ENCODE data around the gene CD80. TPM values are rescaled to one million over a fixed set of nuclear protein-coding genes. Genes with fewer than 3 reads are reported as not detected.

CD80 gene
- total and polyA plus RNA-seq, 9 of the 15 experiments (the other 6 are each of a cell fraction or from before 2014, with no cell fraction given): 3.0 to 8.2 (median 5.7) TPM

DNA sequence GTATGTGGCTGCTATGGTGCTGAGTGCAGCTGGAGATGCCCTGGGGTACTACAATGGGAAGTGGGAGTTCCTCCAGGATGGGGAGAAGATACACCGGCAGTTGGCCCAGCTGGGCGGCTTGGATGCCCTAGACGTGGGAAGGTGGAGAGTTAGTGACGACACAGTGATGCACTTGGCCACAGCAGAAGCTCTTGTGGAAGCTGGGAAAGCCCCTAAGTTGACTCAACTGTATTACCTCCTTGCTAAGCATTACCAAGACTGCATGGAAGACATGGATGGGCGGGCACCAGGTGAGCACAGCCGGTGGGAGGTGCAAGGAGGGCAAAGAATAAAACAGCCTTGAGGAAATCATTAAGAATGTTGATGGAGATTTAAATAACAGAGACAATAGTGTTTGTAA, 22.8 kb upstream of the CD80 start:
- DNase-seq (ENCODE audit: extremely low read depth in 1 of 4, low spot score in 3 of 4): no peak
- Histone ChIP-seq H3K4me1 (replicated peaks in 1 of 2; ENCODE audit: control insufficient read depth in 2 of 2, insufficient read depth in 2 of 2, low read length in 2 of 2) (peaks cover 3 to 8% of the 10 kb centered on the region in 2 experiments; a peak in 3 of 5 replicates), H3K4me3 (no peak overlapping the region), H3K9me3 (replicated peaks; ENCODE audit: control insufficient read depth, insufficient read depth, low read depth, low read length) (no peaks in the 10 kb centered on the region), H3K79me2 (ENCODE audit: control insufficient read depth, insufficient read depth, low read length) (no peaks in the 10 kb centered on the region), H3K36me3 (ENCODE audit: control insufficient read depth, insufficient read depth, low read length) (no peaks in the 10 kb centered on the region), H4K20me1 (replicated peaks; ENCODE audit: control insufficient read depth, insufficient read depth, low read length) (no peaks in the 10 kb centered on the region), H3K27ac (ENCODE audit: extremely low read depth, low read depth, low read length) (no peak overlapping the region), H3K9ac (ENCODE audit: insufficient read depth in 1 of 2, low read depth in 2 of 2, low read length in 2 of 2) (no peak overlapping the region), H3K27me3 (ENCODE audit: control insufficient read depth in 2 of 2, insufficient read depth in 2 of 2, low read length in 2 of 2) (no peaks in the 10 kb centered on the region; a peak in 1 of 5 replicates), H2AFZ (ENCODE audit: low read depth, low read length) (no peak overlapping the region), H3K4me2 (ENCODE audit: insufficient read depth, low read length) (no peak overlapping the region), H3K9me1 (ENCODE audit: control insufficient read depth, insufficient read depth, low read length) (no peaks in the 10 kb centered on the region)
- TF ChIP-seq ETV1 (tag; conservative IDR thresholded peaks at IDR 0.05; ENCODE audit: low read depth) (no peak), ZNF174 (CRISPR knock-in tag; IDR thresholded peaks at IDR 0.05) (no peak), RBM22 (IDR thresholded peaks at IDR 0.05; ENCODE audit: low read depth, low read length, poor library complexity, severe bottlenecking) (no peak), BACH1 (tag; IDR thresholded peaks at IDR 0.05) (no peak), GABPA (tag; conservative IDR thresholded peaks at IDR 0.05; ENCODE audit: low read depth) (no peak), LEF1 (IDR thresholded peaks at IDR 0.05) (no peak), XRCC3 (IDR thresholded peaks at IDR 0.05) (no peak), STAT5B (CRISPR knock-in tag; IDR thresholded peaks at IDR 0.05) (no peak), TFAM (CRISPR knock-in tag; conservative IDR thresholded peaks at IDR 0.05) (no peak), ZNF766 (CRISPR knock-in tag; conservative IDR thresholded peaks at IDR 0.05) (no peak), ILF3 (IDR thresholded peaks at IDR 0.05; ENCODE audit: borderline replicate concordance) (no peak)
- TF ChIP-seq, protein P1, sequence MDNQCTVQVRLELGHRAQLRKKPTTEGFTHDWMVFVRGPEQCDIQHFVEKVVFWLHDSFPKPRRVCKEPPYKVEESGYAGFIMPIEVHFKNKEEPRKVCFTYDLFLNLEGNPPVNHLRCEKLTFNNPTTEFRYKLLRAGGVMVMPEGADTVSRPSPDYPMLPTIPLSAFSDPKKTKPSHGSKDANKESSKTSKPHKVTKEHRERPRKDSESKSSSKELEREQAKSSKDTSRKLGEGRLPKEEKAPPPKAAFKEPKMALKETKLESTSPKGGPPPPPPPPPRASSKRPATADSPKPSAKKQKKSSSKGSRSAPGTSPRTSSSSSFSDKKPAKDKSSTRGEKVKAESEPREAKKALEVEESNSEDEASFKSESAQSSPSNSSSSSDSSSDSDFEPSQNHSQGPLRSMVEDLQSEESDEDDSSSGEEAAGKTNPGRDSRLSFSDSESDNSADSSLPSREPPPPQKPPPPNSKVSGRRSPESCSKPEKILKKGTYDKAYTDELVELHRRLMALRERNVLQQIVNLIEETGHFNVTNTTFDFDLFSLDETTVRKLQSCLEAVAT (IDR thresholded peaks at IDR 0.05): no peak
- TF ChIP-seq, protein P2, sequence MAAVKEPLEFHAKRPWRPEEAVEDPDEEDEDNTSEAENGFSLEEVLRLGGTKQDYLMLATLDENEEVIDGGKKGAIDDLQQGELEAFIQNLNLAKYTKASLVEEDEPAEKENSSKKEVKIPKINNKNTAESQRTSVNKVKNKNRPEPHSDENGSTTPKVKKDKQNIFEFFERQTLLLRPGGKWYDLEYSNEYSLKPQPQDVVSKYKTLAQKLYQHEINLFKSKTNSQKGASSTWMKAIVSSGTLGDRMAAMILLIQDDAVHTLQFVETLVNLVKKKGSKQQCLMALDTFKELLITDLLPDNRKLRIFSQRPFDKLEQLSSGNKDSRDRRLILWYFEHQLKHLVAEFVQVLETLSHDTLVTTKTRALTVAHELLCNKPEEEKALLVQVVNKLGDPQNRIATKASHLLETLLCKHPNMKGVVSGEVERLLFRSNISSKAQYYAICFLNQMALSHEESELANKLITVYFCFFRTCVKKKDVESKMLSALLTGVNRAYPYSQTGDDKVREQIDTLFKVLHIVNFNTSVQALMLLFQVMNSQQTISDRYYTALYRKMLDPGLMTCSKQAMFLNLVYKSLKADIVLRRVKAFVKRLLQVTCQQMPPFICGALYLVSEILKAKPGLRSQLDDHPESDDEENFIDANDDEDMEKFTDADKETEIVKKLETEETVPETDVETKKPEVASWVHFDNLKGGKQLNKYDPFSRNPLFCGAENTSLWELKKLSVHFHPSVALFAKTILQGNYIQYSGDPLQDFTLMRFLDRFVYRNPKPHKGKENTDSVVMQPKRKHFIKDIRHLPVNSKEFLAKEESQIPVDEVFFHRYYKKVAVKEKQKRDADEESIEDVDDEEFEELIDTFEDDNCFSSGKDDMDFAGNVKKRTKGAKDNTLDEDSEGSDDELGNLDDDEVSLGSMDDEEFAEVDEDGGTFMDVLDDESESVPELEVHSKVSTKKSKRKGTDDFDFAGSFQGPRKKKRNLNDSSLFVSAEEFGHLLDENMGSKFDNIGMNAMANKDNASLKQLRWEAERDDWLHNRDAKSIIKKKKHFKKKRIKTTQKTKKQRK (IDR thresholded peaks at IDR 0.05; ENCODE audit: borderline replicate concordance, low read depth, low read length): no peak
- TF ChIP-seq, protein P3, sequence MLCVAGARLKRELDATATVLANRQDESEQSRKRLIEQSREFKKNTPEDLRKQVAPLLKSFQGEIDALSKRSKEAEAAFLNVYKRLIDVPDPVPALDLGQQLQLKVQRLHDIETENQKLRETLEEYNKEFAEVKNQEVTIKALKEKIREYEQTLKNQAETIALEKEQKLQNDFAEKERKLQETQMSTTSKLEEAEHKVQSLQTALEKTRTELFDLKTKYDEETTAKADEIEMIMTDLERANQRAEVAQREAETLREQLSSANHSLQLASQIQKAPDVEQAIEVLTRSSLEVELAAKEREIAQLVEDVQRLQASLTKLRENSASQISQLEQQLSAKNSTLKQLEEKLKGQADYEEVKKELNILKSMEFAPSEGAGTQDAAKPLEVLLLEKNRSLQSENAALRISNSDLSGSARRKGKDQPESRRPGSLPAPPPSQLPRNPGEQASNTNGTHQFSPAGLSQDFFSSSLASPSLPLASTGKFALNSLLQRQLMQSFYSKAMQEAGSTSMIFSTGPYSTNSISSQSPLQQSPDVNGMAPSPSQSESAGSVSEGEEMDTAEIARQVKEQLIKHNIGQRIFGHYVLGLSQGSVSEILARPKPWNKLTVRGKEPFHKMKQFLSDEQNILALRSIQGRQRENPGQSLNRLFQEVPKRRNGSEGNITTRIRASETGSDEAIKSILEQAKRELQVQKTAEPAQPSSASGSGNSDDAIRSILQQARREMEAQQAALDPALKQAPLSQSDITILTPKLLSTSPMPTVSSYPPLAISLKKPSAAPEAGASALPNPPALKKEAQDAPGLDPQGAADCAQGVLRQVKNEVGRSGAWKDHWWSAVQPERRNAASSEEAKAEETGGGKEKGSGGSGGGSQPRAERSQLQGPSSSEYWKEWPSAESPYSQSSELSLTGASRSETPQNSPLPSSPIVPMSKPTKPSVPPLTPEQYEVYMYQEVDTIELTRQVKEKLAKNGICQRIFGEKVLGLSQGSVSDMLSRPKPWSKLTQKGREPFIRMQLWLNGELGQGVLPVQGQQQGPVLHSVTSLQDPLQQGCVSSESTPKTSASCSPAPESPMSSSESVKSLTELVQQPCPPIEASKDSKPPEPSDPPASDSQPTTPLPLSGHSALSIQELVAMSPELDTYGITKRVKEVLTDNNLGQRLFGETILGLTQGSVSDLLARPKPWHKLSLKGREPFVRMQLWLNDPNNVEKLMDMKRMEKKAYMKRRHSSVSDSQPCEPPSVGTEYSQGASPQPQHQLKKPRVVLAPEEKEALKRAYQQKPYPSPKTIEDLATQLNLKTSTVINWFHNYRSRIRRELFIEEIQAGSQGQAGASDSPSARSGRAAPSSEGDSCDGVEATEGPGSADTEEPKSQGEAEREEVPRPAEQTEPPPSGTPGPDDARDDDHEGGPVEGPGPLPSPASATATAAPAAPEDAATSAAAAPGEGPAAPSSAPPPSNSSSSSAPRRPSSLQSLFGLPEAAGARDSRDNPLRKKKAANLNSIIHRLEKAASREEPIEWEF (CRISPR knock-in tag; IDR thresholded peaks at IDR 0.05): no peak
- in situ Hi-C loops (cut with MboI): no loop called here
- WGBS (ENCODE audit: insufficient coverage, low coverage, missing lambda C conversion rate): 33% methylated on average over 5 of the region's 6 CpGs
- ChIA-PET CTCF (ENCODE audit: low intra/inter-chr PET ratio) (no interaction called here), POLR2A (no interaction called here)
- ATAC-seq: no peak
- no TSS peak for BruUV-seq (replicated peaks)
- FAIRE-seq: no peak
- intact Hi-C loops (cut with micrococcal nuclease): no loop called here

All from K562 (cell line).